B cell (primary cell): ENCODE measurements around the gene WDR27. TPM values are rescaled to one million over a fixed set of nuclear protein-coding genes. Genes with fewer than 3 reads are reported as not detected.

Experiments
- ATAC-seq: fragments of 200-7000 bp; cut with Tn5 transposase; one replicate; pipeline ENCODE4 v1.10.0; 2021; ENCODE audit warnings: low read depth, mild to moderate bottlenecking, moderate number of reproducible peaks, moderate library complexity
- CTCF ChIA-PET: fragments of 350-600 bp; sonication (Branson Sonifier 250); formaldehyde crosslinking; loops from one replicate; lab custom pipeline; 2021; ENCODE audit warnings: antibody characterized with exemption, inconsistent platforms; lab: Charles Lee
- POLR2A ChIA-PET: fragments of 350-600 bp; sonication (Branson Sonifier 250); formaldehyde crosslinking; loops from one replicate; lab custom pipeline; 2021; ENCODE audit warnings: antibody characterized with exemption; lab: Charles Lee
- DNase-seq: peaks from one replicate; pipeline ENCODE4 v3.0.0; 2013
- H2AFZ ChIP-seq: 2 replicates; pipeline ENCODE4 v1.6.1; 2012; ENCODE audit warnings: mild to moderate bottlenecking, low read depth, low read length; ENCODE audit not compliant: insufficient read depth, poor library complexity, severe bottlenecking
- H3K27ac ChIP-seq, 2 donors: 1 replicate in 1 of 2; 2 replicates in 1 of 2; pipeline ENCODE4 v1.5.1; 2012 to 2013; ENCODE audit warnings: low read length in 2 of 2, mild to moderate bottlenecking in 2 of 2, moderate library complexity in 1 of 2
- H3K27me3 ChIP-seq, 4 experiments: fragments of 200-600 bp in 1 of 4; sonication (generic) in 1 of 4; replicated peaks in 1 of 4; 1 replicate in 2 of 4; 2 replicates in 2 of 4; pipeline versions ENCODE4 v1.6.1 to v1.7.0; 2013 to 2016; ENCODE audit warnings: low read length in 3 of 4, mild to moderate bottlenecking in 2 of 4, mixed read lengths in 1 of 4, moderate library complexity in 1 of 4; ENCODE audit not compliant: insufficient read depth in 4 of 4, control insufficient read depth in 3 of 4; ENCODE audit errors: control extremely low read depth in 1 of 4
- H3K36me3 ChIP-seq, 2 experiments: replicated peaks in 1 of 2; 1 replicate in 1 of 2; 2 replicates in 1 of 2; pipeline versions ENCODE4 v1.6.1 to v1.7.1; 2013; ENCODE audit warnings: low read length in 1 of 2; ENCODE audit not compliant: insufficient read depth in 2 of 2, control insufficient read depth in 1 of 2; ENCODE audit errors: control extremely low read depth in 1 of 2, extremely low read depth in 1 of 2
- H3K4me1 ChIP-seq, 2 donors: fragments of 200-600 bp in 1 of 2; sonication (generic) in 1 of 2; 1 replicate in 1 of 2; 2 replicates in 1 of 2; pipeline versions ENCODE4 v1.5.1 to v1.6.1; 2013 to 2017; ENCODE audit warnings: low read length in 2 of 2; ENCODE audit not compliant: control insufficient read depth in 2 of 2, insufficient read depth in 2 of 2
- H3K4me2 ChIP-seq: replicated peaks from 2 replicates; pipeline ENCODE3; 2012; ENCODE audit warnings: mild to moderate bottlenecking, low read depth, low read length; ENCODE audit not compliant: poor library complexity, severe bottlenecking
- H3K4me3 ChIP-seq, 5 experiments: fragments of 200-600 bp in 1 of 5; sonication (generic) in 1 of 5; 1 replicate in 3 of 5; 2 replicates in 2 of 5; pipeline versions ENCODE4 v1.5.1 to v1.7.0; 2011 to 2016; ENCODE audit warnings: low read length in 4 of 5, mild to moderate bottlenecking in 4 of 5, low read depth in 2 of 5, control low read depth in 1 of 5, moderate library complexity in 1 of 5; ENCODE audit not compliant: insufficient read depth in 1 of 5; ENCODE audit errors: control extremely low read depth in 1 of 5, extremely low read depth in 1 of 5
- H3K79me2 ChIP-seq: fragments of 200-600 bp; sonication (generic); one replicate; pipeline ENCODE4 v1.6.0; 2016; ENCODE audit warnings: low read length; ENCODE audit not compliant: control insufficient read depth, insufficient read depth
- H3K9ac ChIP-seq: fragments of 200-600 bp; sonication (generic); 2 replicates; pipeline ENCODE4 v1.6.1; 2017; ENCODE audit warnings: mild to moderate bottlenecking, low read length, moderate library complexity
- H3K9me3 ChIP-seq, 3 donors: one replicate each; pipeline versions ENCODE4 v1.6.1 to v1.7.1; 2013; ENCODE audit warnings: low read length in 2 of 3; ENCODE audit not compliant: control insufficient read depth in 2 of 3, insufficient read depth in 1 of 3; ENCODE audit errors: control extremely low read depth in 1 of 3
- H4K20me1 ChIP-seq: 2 replicates; pipeline ENCODE4 v1.6.0; 2012; ENCODE audit warnings: mild to moderate bottlenecking, low read length; ENCODE audit not compliant: insufficient read depth, control insufficient read depth, poor library complexity, severe bottlenecking
- H3K27ac Mint-ChIP-seq: one replicate; pipeline ENCODE4 v1.8.0; 2021; ENCODE audit warnings: mixed read lengths
- H3K27me3 Mint-ChIP-seq: one replicate; pipeline ENCODE4 v1.8.0; 2021; ENCODE audit warnings: mixed read lengths
- H3K4me1 Mint-ChIP-seq: one replicate; pipeline ENCODE4 v1.8.0; 2021; ENCODE audit warnings: mixed read lengths
- H3K4me3 Mint-ChIP-seq: one replicate; pipeline ENCODE4 v1.8.0; 2021; ENCODE audit warnings: mixed read lengths
- H3K9me3 Mint-ChIP-seq: one replicate; pipeline ENCODE4 v1.8.0; 2022; ENCODE audit warnings: mixed read lengths; ENCODE audit not compliant: insufficient read depth
- CTCF ChIP-seq: fragments of 200-600 bp; IDR thresholded peaks from one replicate; pipeline ENCODE4 v1.8.0; 2022; ENCODE audit warnings: antibody characterized with exemption, mild to moderate bottlenecking
- EZH2 ChIP-seq: IDR thresholded peaks from 2 replicates; pipeline ENCODE4 v1.6.1; 2012; ENCODE audit warnings: borderline replicate concordance, low read depth, mild to moderate bottlenecking, moderate library complexity, low read length; ENCODE audit not compliant: insufficient read depth, poor library complexity, severe bottlenecking
- WGBS: methylation state at CpG from one replicate; pipeline ENCODE4 v1.1.5; 2013; ENCODE audit warnings: missing lambda C conversion rate; ENCODE audit not compliant: insufficient coverage; 5-methylcytosine and 5-hydroxymethylcytosine counted together
- intact Hi-C: fragments of 100-400 bp; cut with micrococcal nuclease; formaldehyde crosslinking; loops from one replicate; pipeline ENCODE4 v1.10.0; 2022
- polyA plus RNA-seq: library from polyadenylated mRNA; depleted of rRNA; stranded (reverse); fragments of >200 nt; gene quantifications from 2 replicates; pipeline ENCODE4 v1.2.3, GENCODE V29; 2012
- total RNA-seq, 2 donors: library from RNA; stranded (reverse); fragments of 120-200 nt in 1 of 2; gene quantifications; 1 replicate in 1 of 2; 2 replicates in 1 of 2; pipeline versions ENCODE4 v1.2.3 to v1.2.4, GENCODE V29; 2013 to 2022

Gene WDR27
- total and polyA plus RNA-seq, 2 donors (not counting 1 experiment from before 2014, with no cell fraction given) = 64.3 to 86.3 TPM

- POLR2A ChIA-PET = no interaction called here
- no peak overlapping the region for H3K9ac ChIP-seq
- DNase-seq (no peak), ATAC-seq (no peak)
- no peak for TF ChIP-seq CTCF
- TF ChIP-seq EZH2 = no peak
- Mint-ChIP-seq H3K9me3 (peaks cover 3% of the 10 kb centered on the region), H3K4me3 (no peak overlapping the region), H3K4me1 (peaks cover 4% of the 10 kb centered on the region), H3K27me3 (no peaks in the 10 kb centered on the region), H3K27ac (no peak overlapping the region)
- no peaks in the 10 kb centered on the region for H3K27me3 ChIP-seq
- no peak overlapping the region for H3K27ac ChIP-seq
- peaks cover 7 to 9% of the 10 kb centered on the region in 2 experiments for H3K36me3 ChIP-seq
- no peak overlapping the region for H3K4me2 ChIP-seq
- peaks cover 0 to 35% (median 14%) of the 10 kb centered on the region in 3 donors for H3K9me3 ChIP-seq
- H3K79me2 ChIP-seq = peaks cover 28% of the 10 kb centered on the region
- H3K4me1 ChIP-seq = no peaks in the 10 kb centered on the region
- CTCF ChIA-PET = no interaction called here
- no peak overlapping the region for H3K4me3 ChIP-seq
- no peak overlapping the region for H2AFZ ChIP-seq
- intact Hi-C loops = no loop called here
- 95% methylated on average over 3 of the region's 3 CpGs for WGBS
- H4K20me1 ChIP-seq = no peaks in the 10 kb centered on the region
Observed at GRCh38 chr6:169692516-169692915, 9.3 kb downstream of the WDR27 start.

- ATAC-seq = no peak
- no peak overlapping the region for H3K9ac ChIP-seq
- intact Hi-C loops = no loop called here
- no peaks in the 10 kb centered on the region for H4K20me1 ChIP-seq
- CTCF ChIA-PET = interaction anchor here (0.9 kb wide), 1 partner anchor 62 kb away, joined by 3 read pairs; no protein-coding TSS in a partner anchor
- POLR2A ChIA-PET = no interaction called here
- no peak overlapping the region for H3K4me3 ChIP-seq
- peaks cover 7 to 15% of the 10 kb centered on the region in 2 experiments for H3K36me3 ChIP-seq
- H2AFZ ChIP-seq = no peak overlapping the region
- no peaks in the 10 kb centered on the region for H3K27me3 Mint-ChIP-seq
- WGBS = no CpG with 5 or more reads among the region's 2 CpGs
- peaks cover 28% of the 10 kb centered on the region for H3K79me2 ChIP-seq
- peaks cover 3 to 26% (median 13%) of the 10 kb centered on the region in 3 donors for H3K9me3 ChIP-seq
- H3K4me2 ChIP-seq = no peak overlapping the region
- TF ChIP-seq CTCF = no peak
- TF ChIP-seq EZH2 = no peak
- H3K4me3 Mint-ChIP-seq = no peak overlapping the region
- H3K9me3 Mint-ChIP-seq = peaks cover 3% of the 10 kb centered on the region
- no peaks in the 10 kb centered on the region for H3K4me1 ChIP-seq
- DNase-seq = no peak
- peaks cover 4% of the 10 kb centered on the region for H3K4me1 Mint-ChIP-seq
- no peak overlapping the region for H3K27ac ChIP-seq
- H3K27me3 ChIP-seq = no peaks in the 10 kb centered on the region
- no peak overlapping the region for H3K27ac Mint-ChIP-seq
Observed at GRCh38 chr6:169691260-169691659, 10.6 kb downstream of the WDR27 start.
